OCI-LY7 (cell line): ENCODE results near the gene MRPL10. TPM values are rescaled to one million over a fixed set of nuclear protein-coding genes. Genes with fewer than 3 reads are reported as not detected.

Experiments used
- BruUV-seq: library from RNA; stranded (reverse); fragments of 400-500 nt; replicated peaks from 2 replicates; lab custom pipeline; 2021; lab: Mats Ljungman, UMichigan
- CTCF ChIA-PET: fragments of 300-600 bp; sonication (Branson Sonifier 250); formaldehyde crosslinking; loops from one replicate; lab custom pipeline; 2022; ENCODE audit warnings: antibody characterized with exemption; ENCODE audit not compliant: unreplicated experiment; lab: Charles Lee
- POLR2A ChIA-PET: fragments of 300-600 bp; sonication (Branson Sonifier 250); formaldehyde crosslinking; loops from one replicate; lab custom pipeline; 2022; ENCODE audit warnings: antibody characterized with exemption; lab: Charles Lee
- DNase-seq: peaks from one replicate; pipeline ENCODE4 v3.0.0-alpha.2; 2015; ENCODE audit warnings: low spot score
- H2AFZ ChIP-seq: fragments of 200-600 bp; sonication (generic), shearing (Covaris generic); 2 replicates; pipeline ENCODE4 v1.6.1; 2014; ENCODE audit warnings: mild to moderate bottlenecking, antibody characterized with exemption, low read length, moderate library complexity
- H3K27ac ChIP-seq: fragments of 200-600 bp; sonication (generic); 2 replicates; pipeline ENCODE4 v1.5.1; 2014; ENCODE audit warnings: mixed run types, low read depth, mild to moderate bottlenecking, moderate library complexity, low read length, inconsistent platforms; ENCODE audit not compliant: poor library complexity, severe bottlenecking
- H3K36me3 ChIP-seq: fragments of 200-600 bp; sonication (generic); 2 replicates; pipeline ENCODE4 v1.6.1; 2014; ENCODE audit warnings: mild to moderate bottlenecking, antibody characterized with exemption, low read length, moderate library complexity, mixed read lengths; ENCODE audit not compliant: insufficient read depth
- H3K4me1 ChIP-seq: fragments of 200-600 bp; sonication (generic); 2 replicates; pipeline ENCODE4 v1.5.1; 2014; ENCODE audit warnings: mild to moderate bottlenecking, low read length; ENCODE audit not compliant: insufficient read depth, poor library complexity, severe bottlenecking
- H3K4me2 ChIP-seq: fragments of 200-600 bp; sonication (generic); 2 replicates; pipeline ENCODE4 v1.6.1; 2014; ENCODE audit warnings: mild to moderate bottlenecking, low read length
- H3K4me3 ChIP-seq: fragments of 200-600 bp; sonication (generic); 2 replicates; pipeline ENCODE4 v1.5.1; 2014; ENCODE audit warnings: mild to moderate bottlenecking, low read depth, low read length; ENCODE audit not compliant: poor library complexity, severe bottlenecking
- H3K79me2 ChIP-seq: fragments of 200-600 bp; sonication (generic); 2 replicates; pipeline ENCODE4 v1.6.1; 2016; ENCODE audit warnings: low read depth, mild to moderate bottlenecking, low read length, moderate library complexity, mixed read lengths; ENCODE audit not compliant: insufficient read depth
- H3K9me2 ChIP-seq: fragments of 200-600 bp; sonication (generic); 2 replicates; pipeline ENCODE4 v1.6.1; 2016; ENCODE audit warnings: mild to moderate bottlenecking, low read length, mixed read lengths; ENCODE audit not compliant: insufficient read depth
- H3K9me3 ChIP-seq: fragments of 200-600 bp; sonication (generic); 2 replicates; pipeline ENCODE4 v1.6.1; 2014; ENCODE audit warnings: mild to moderate bottlenecking, mixed run types, low read length, mixed read lengths
- H4K20me1 ChIP-seq: fragments of 200-600 bp; sonication (generic); 2 replicates; pipeline ENCODE4 v1.6.1; 2014; ENCODE audit warnings: mild to moderate bottlenecking, antibody characterized with exemption, low read length, moderate library complexity, mixed read lengths; ENCODE audit not compliant: insufficient read depth
- CTCF ChIP-seq: fragments of 200-600 bp; sonication (generic); conservative IDR thresholded peaks from 2 replicates; pipeline ENCODE4 v1.5.1; 2014; ENCODE audit warnings: mild to moderate bottlenecking, antibody characterized with exemption, low read length, moderate library complexity, mixed read lengths
- EZH2phosphoT487 ChIP-seq: fragments of 200-600 bp; sonication (generic); IDR thresholded peaks from 2 replicates; pipeline ENCODE4 v1.6.1; 2018; ENCODE audit warnings: low read depth, borderline replicate concordance, mild to moderate bottlenecking, mixed run types, antibody characterized with exemption, low read length, moderate library complexity, mixed read lengths
- intact Hi-C: fragments of 100-400 bp; cut with micrococcal nuclease; formaldehyde crosslinking; loops from one replicate; pipeline ENCODE4 v1.10.0; 2022; ENCODE audit not compliant: unreplicated experiment
- total RNA-seq, 2 experiments: library from RNA; depleted of rRNA in 1 of 2; stranded (reverse); fragments of >200 nt in 1 of 2; shearing (Covaris generic) in 1 of 2; gene quantifications; 2 replicates each; pipeline ENCODE4 v1.2.3, GENCODE V29; 2014 to 2022

Gene MRPL10
- total RNA-seq, 2 experiments from 2014 or later, result 50.8 to 56.7 TPM

GRCh38 chr17:47836601-47837000 is 5.3 kb upstream of the MRPL10 start:
- Histone ChIP-seq H3K9me2 (no peaks in the 10 kb centered on the region), H4K20me1 (no peaks in the 10 kb centered on the region), H3K4me2 (no peak overlapping the region), H3K4me3 (no peak overlapping the region), H2AFZ (no peak overlapping the region), H3K79me2 (no peaks in the 10 kb centered on the region), H3K4me1 (peaks cover 17% of the 10 kb centered on the region), H3K27ac (no peak overlapping the region), H3K9me3 (no peaks in the 10 kb centered on the region), H3K36me3 (no peaks in the 10 kb centered on the region)
- CTCF ChIA-PET, result no interaction called here
- intact Hi-C loops, result no loop called here
- BruUV-seq, result no TSS peak
- TF ChIP-seq CTCF (no peak), EZH2phosphoT487 (no peak)
- DNase-seq, result no peak
- POLR2A ChIA-PET, result no interaction called here

- DNase-seq, result no peak
- intact Hi-C loops, result no loop called here
- no TSS peak for BruUV-seq
- Histone ChIP-seq H3K4me3 (no peak overlapping the region), H3K36me3 (no peaks in the 10 kb centered on the region), H3K9me2 (no peaks in the 10 kb centered on the region), H3K27ac (no peak overlapping the region), H3K9me3 (no peaks in the 10 kb centered on the region), H3K4me2 (no peak overlapping the region), H3K79me2 (peaks cover 14% of the 10 kb centered on the region), H2AFZ (no peak overlapping the region), H4K20me1 (no peaks in the 10 kb centered on the region), H3K4me1 (peaks cover 18% of the 10 kb centered on the region)
- CTCF ChIA-PET, result no interaction called here
- POLR2A ChIA-PET, result no interaction called here
- no peak for TF ChIP-seq EZH2phosphoT487
- TF ChIP-seq CTCF, result no peak
These were observed 3.4 kb upstream of the MRPL10 start for GRCh38 chr17:47834756-47835155.

- intact Hi-C loops, result loop anchor here (1.0 kb wide), 1 partner anchor 11 kb away; the partner anchor contains the start of gene OSBPL7
- H3K9me3 ChIP-seq, result no peaks in the 10 kb centered on the region
- peaks cover 21% of the 10 kb centered on the region for H3K79me2 ChIP-seq
- POLR2A ChIA-PET, result interaction anchor here (1.2 to 1.7 kb wide), 4 partner anchors 9 to 183 kb away, joined by 4 to 13 read pairs (median 8); partner anchors contain the start of genes KPNB1, OSBPL7, SCRN2 and SP2
- DNase-seq, result no peak
- peaks cover 17% of the 10 kb centered on the region; the same call in 1 of the 2 replicates for H3K36me3 ChIP-seq
- H2AFZ ChIP-seq, result peak overlapping the region; percentile 75; the same call in 1 of the 2 replicates
- H3K4me2 ChIP-seq, result peak overlapping the region; percentile 92
- BruUV-seq, result no TSS peak
- TF ChIP-seq EZH2phosphoT487, result no peak
- TF ChIP-seq CTCF, result no peak
- peak overlapping the region; percentile 93 for H3K4me3 ChIP-seq
- peak overlapping the region; percentile 6 for H3K27ac ChIP-seq
- H4K20me1 ChIP-seq, result no peaks in the 10 kb centered on the region
- no peaks in the 10 kb centered on the region for H3K9me2 ChIP-seq
- CTCF ChIA-PET, result interaction anchor here (1.6 kb wide), 1 partner anchor 12 kb away, joined by 4 read pairs; no protein-coding TSS in a partner anchor
- peaks cover 19% of the 10 kb centered on the region for H3K4me1 ChIP-seq
These were observed 590 bp upstream of the MRPL10 start for GRCh38 chr17:47831934-47832327.
